Psoas muscle (tissue), 8 donors: Measurements from ENCODE around the gene ARHGDIG. TPM values are rescaled to one million over a fixed set of nuclear protein-coding genes. Genes with fewer than 3 reads are reported as not detected.

ENCODE experiments used
- ATAC-seq, 4 donors: fragments of 200-7000 bp; cut with Tn5 transposase; one replicate each; pipeline ENCODE4 v1.9.1; 2020; ENCODE audit warnings: moderate library complexity in 3 of 4, mild to moderate bottlenecking in 2 of 4
- DNase-seq, 2 donors: peaks; one replicate each; pipeline ENCODE4 v3.0.0-alpha.2; 2020
- H3K27ac ChIP-seq: fragments of 200-600 bp; one replicate; pipeline ENCODE4 v1.8.0; 2022
- H3K27me3 ChIP-seq, 3 donors: fragments of 200-600 bp in 1 of 3; one replicate each; pipeline versions ENCODE4 v1.6.1 to v1.8.0; 2013 to 2022; ENCODE audit warnings: low read length in 2 of 3, mild to moderate bottlenecking in 2 of 3, moderate library complexity in 1 of 3; ENCODE audit not compliant: insufficient read depth in 3 of 3
- H3K36me3 ChIP-seq, 2 donors: fragments of 200-600 bp in 1 of 2; one replicate each; pipeline versions ENCODE4 v1.6.1 to v1.8.0; 2013 to 2022; ENCODE audit warnings: low read depth in 1 of 2, mild to moderate bottlenecking in 1 of 2, moderate library complexity in 1 of 2; ENCODE audit not compliant: insufficient read depth in 1 of 2
- H3K4me1 ChIP-seq: fragments of 200-600 bp; one replicate; pipeline ENCODE4 v1.8.0; 2022
- H3K4me3 ChIP-seq: fragments of 200-600 bp; one replicate; pipeline ENCODE4 v1.8.0; 2022; ENCODE audit warnings: mild to moderate bottlenecking
- H3K9me3 ChIP-seq: fragments of 200-600 bp; one replicate; pipeline ENCODE4 v1.8.0; 2022
- CTCF ChIP-seq: fragments of 200-600 bp; IDR thresholded peaks from one replicate; pipeline ENCODE4 v1.8.0; 2022; ENCODE audit warnings: antibody characterized with exemption
- WGBS, 3 donors: extraction: QIAGEN DNeasy Blood & Tissue Kit; methylation state at CpG; one replicate each; pipeline versions ENCODE4 v1.1.6 to v1.1.7; 2013; 5-methylcytosine and 5-hydroxymethylcytosine counted together
- intact Hi-C, 2 donors: fragments of 100-400 bp; cut with DNase I; formaldehyde crosslinking; loops; one replicate each; pipeline versions ENCODE4 v1.11.0 to v1.14.2; 2022
- polyA plus RNA-seq, 3 donors: library from polyadenylated mRNA; stranded (reverse); fragments of 200-250 nt; gene quantifications; one replicate each; pipeline ENCODE4 v1.2.3, GENCODE V29; 2013
- total RNA-seq, 4 donors: library from RNA; stranded (reverse); fragmentation: NEBNext Ultra II Directional in 2 of 4; extraction: Animal tissue kit (Norgen Biotek cat#: 25700) in 2 of 4; gene quantifications; one replicate each; pipeline versions ENCODE4 v1.2.1 to v1.2.4, GENCODE V29; 2021 to 2023
- donor health status: healthy with polysubstance abuse.
- donor health status: DM: no; HTN: no; CAD: no; lungs with moderate emphysema.
- donor health status: Bipolar disorder and iron deficiency.
- donor health status: healthy.
- donor health status: DM: yes; HTN: yes; CAD: no.
- donor health status: DM: no; HTN: no; CAD: no.
- donor health status: DM: no; HTN: no; CAD: no.
- donor health status: DM: yes; HTN: yes; CAD: no.

Gene ARHGDIG
- total and polyA plus RNA-seq, 7 donors, result 0.12 to 4.1 (median 0.44) TPM; not detected in 1

DNA sequence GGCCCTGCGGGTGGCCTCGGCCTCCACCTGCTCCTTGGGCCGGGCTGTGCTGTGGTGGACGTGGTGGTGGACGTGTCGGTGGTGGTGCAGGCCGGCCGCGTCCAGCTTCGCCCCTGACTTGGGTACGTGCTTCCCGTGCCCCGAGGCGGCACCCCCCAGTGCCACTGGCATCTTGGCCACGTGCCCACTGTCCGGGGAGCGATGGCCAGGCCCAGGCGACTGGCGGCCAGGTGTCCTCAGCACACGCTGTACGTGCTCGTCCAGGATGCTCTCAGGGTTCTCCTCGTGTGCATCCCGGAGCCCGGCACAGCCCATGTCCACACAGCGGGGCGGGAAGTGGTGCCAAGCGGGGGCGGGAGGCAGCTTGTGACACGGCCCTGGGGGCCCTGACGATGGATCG lies 17.4 kb downstream of the ARHGDIG start:
- DNase-seq (no peak), ATAC-seq (no peak)
- no peak for TF ChIP-seq CTCF
- Histone ChIP-seq H3K27ac (no peak overlapping the region), H3K4me1 (no peaks in the 10 kb centered on the region), H3K36me3 (peaks cover 0 to 43% of the 10 kb centered on the region in 2 donors), H3K9me3 (no peaks in the 10 kb centered on the region), H3K27me3 (no peaks in the 10 kb centered on the region), H3K4me3 (no peak overlapping the region)
- intact Hi-C loops, result no loop called here
- WGBS, 3 donors, result 93% methylated on average over 31 to 32 of the region's 32 CpGs

GRCh38 chr16:301235-301634 lies 20.8 kb downstream of the ARHGDIG start:
- Histone ChIP-seq H3K27me3 (no peaks in the 10 kb centered on the region), H3K36me3 (peaks cover 0 to 55% of the 10 kb centered on the region in 2 donors), H3K9me3 (no peaks in the 10 kb centered on the region), H3K4me3 (no peak overlapping the region), H3K27ac (no peak overlapping the region), H3K4me1 (no peaks in the 10 kb centered on the region)
- intact Hi-C loops, result no loop called here
- DNase-seq, result no peak
- 91 to 98% (median 97%) methylated on average over 5 to 6 of the region's 6 CpGs for WGBS, 3 donors
- no peak for TF ChIP-seq CTCF
- ATAC-seq, result no peak

GRCh38 chr16:301950-302349 lies 21.6 kb downstream of the ARHGDIG start:
- Histone ChIP-seq H3K4me1 (no peaks in the 10 kb centered on the region), H3K36me3 (peaks cover 0 to 56% of the 10 kb centered on the region in 2 donors), H3K4me3 (no peak overlapping the region), H3K27ac (no peak overlapping the region), H3K9me3 (no peaks in the 10 kb centered on the region), H3K27me3 (no peaks in the 10 kb centered on the region)
- intact Hi-C loops, result no loop called here
- WGBS, 3 donors, result 96 to 98% (median 96%) methylated on average over 13 of the region's 13 CpGs
- no peak for TF ChIP-seq CTCF
- DNase-seq (no peak), ATAC-seq (no peak)

- peaks cover 0 to 58% of the 10 kb centered on the region in 2 donors for H3K36me3 ChIP-seq
- intact Hi-C loops, result no loop called here
- no peak overlapping the region for H3K27ac ChIP-seq
- 85 to 90% (median 88%) methylated on average over 43 of the region's 43 CpGs for WGBS, 3 donors
- DNase-seq, result no peak
- peak; percentile 9 for TF ChIP-seq CTCF
- no peak overlapping the region for H3K4me3 ChIP-seq
- no peaks in the 10 kb centered on the region for H3K9me3 ChIP-seq
- no peaks in the 10 kb centered on the region for H3K27me3 ChIP-seq
- no peaks in the 10 kb centered on the region for H3K4me1 ChIP-seq
- ATAC-seq, result peak in 2 of 4 donors; percentile 55 to 65
These were observed 23.5 kb downstream of the ARHGDIG start for GRCh38 chr16:303760-304505.
